Osteocyte (in vitro differentiated cells): ENCODE measurements around the gene MIX23. TPM values are rescaled to one million over a fixed set of nuclear protein-coding genes. Genes with fewer than 3 reads are reported as not detected.

Source experiments
- DNase-seq: peaks from one replicate; pipeline ENCODE4 v3.0.0; 2021; ENCODE audit warnings: mixed read lengths; ENCODE audit not compliant: unreplicated experiment; ENCODE audit errors: extremely low spot score
- H3K27ac Mint-ChIP-seq: one replicate; pipeline ENCODE4 v1.8.0; 2021; ENCODE audit warnings: mild to moderate bottlenecking, mixed read lengths; ENCODE audit not compliant: unreplicated experiment
- H3K27me3 Mint-ChIP-seq: one replicate; pipeline ENCODE4 v1.8.0; 2021; ENCODE audit warnings: mixed read lengths; ENCODE audit not compliant: unreplicated experiment
- H3K36me3 Mint-ChIP-seq: one replicate; pipeline ENCODE4 v1.8.0; 2021; ENCODE audit warnings: mixed read lengths; ENCODE audit not compliant: unreplicated experiment
- H3K4me1 Mint-ChIP-seq: one replicate; pipeline ENCODE4 v1.8.0; 2021; ENCODE audit warnings: mixed read lengths; ENCODE audit not compliant: unreplicated experiment
- H3K4me3 Mint-ChIP-seq: one replicate; pipeline ENCODE4 v1.8.0; 2021; ENCODE audit warnings: mild to moderate bottlenecking, moderate library complexity, mixed read lengths; ENCODE audit not compliant: unreplicated experiment
- H3K9me3 Mint-ChIP-seq: one replicate; pipeline ENCODE4 v1.8.0; 2021; ENCODE audit warnings: mixed read lengths; ENCODE audit not compliant: unreplicated experiment
- CTCF ChIP-seq: fragments of 200-600 bp; sonication (generic); IDR thresholded peaks from 2 replicates; pipeline ENCODE4 v1.5.0; 2021; ENCODE audit warnings: antibody characterized with exemption, mild to moderate bottlenecking, moderate library complexity
- total RNA-seq: library from RNA; stranded (reverse); gene quantifications from 2 replicates; pipeline ENCODE4 v1.2.1, GENCODE V29; 2021

Gene MIX23
- total RNA-seq, 1 donor from 2014 or later = 18.1 TPM

DNA sequence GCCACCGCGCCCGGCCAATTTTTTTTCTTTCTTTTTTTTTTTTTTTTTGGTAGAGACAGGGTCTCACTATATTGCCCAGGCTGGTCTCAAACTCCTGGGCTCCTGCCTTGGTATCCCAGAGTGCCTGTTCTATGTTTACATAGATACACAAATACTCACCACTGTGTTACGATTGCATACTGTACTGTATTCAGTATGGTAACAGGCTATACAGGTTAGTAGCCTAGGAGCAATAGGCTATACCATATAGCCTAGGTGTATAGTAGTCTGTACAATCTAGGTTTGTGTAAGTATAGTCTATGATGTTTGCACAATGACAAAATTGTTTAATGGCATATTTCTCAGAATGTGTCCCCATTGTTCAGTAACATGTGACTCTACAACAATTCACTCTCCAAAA lies 31.4 kb downstream of the MIX23 start:
- Mint-ChIP-seq H3K4me1 (no peaks in the 10 kb centered on the region), H3K9me3 (peaks cover 10% of the 10 kb centered on the region), H3K27me3 (no peaks in the 10 kb centered on the region), H3K36me3 (no peaks in the 10 kb centered on the region), H3K27ac (no peak overlapping the region), H3K4me3 (no peak overlapping the region)
- no peak for TF ChIP-seq CTCF
- no peak for DNase-seq

GRCh38 chr3:122350814-122351418 lies 32.1 kb downstream of the MIX23 start:
- DNase-seq = no peak

GRCh38 chr3:122349171-122349570 lies 33.9 kb downstream of the MIX23 start:
- DNase-seq = no peak
- Mint-ChIP-seq H3K36me3 (no peaks in the 10 kb centered on the region), H3K27ac (no peak overlapping the region), H3K9me3 (peaks cover 10% of the 10 kb centered on the region), H3K4me1 (no peaks in the 10 kb centered on the region), H3K27me3 (peaks cover 3% of the 10 kb centered on the region), H3K4me3 (no peak overlapping the region)
- no peak for TF ChIP-seq CTCF

More at GRCh38 chr3:122350814-122351418, 32.1 kb downstream of the MIX23 start:
- H3K36me3 Mint-ChIP-seq = no peaks in the 10 kb centered on the region
- H3K4me1 Mint-ChIP-seq = no peaks in the 10 kb centered on the region
- H3K27me3 Mint-ChIP-seq = no peaks in the 10 kb centered on the region
- no peak overlapping the region for H3K4me3 Mint-ChIP-seq
- peaks cover 10% of the 10 kb centered on the region for H3K9me3 Mint-ChIP-seq
- TF ChIP-seq CTCF = no peak
- no peak overlapping the region for H3K27ac Mint-ChIP-seq

DNA sequence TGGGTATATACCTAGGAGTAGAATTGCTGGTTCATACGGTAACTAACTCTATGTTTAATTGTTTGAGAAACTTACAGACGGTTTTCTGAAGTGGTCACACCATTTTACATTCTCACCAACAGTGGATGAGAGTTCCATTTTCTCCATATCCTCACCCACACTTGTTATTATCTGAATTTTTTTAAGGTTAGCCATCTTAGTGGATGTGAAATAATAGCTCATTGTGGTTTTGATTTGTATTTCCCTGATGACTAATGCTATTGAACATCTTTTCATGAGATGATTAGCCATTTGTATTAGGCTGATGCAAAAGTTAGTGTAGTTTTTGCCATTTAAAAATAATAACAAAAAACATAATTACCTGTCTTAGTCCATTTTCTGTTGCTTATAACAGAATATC lies 39.4 kb downstream of the MIX23 start:
- no peak for TF ChIP-seq CTCF
- H3K4me1 Mint-ChIP-seq = no peaks in the 10 kb centered on the region
- H3K27me3 Mint-ChIP-seq = peaks cover 9% of the 10 kb centered on the region
- H3K4me3 Mint-ChIP-seq = no peak overlapping the region
- H3K27ac Mint-ChIP-seq = no peak overlapping the region
- peaks cover 17% of the 10 kb centered on the region for H3K9me3 Mint-ChIP-seq
- DNase-seq = no peak
- no peaks in the 10 kb centered on the region for H3K36me3 Mint-ChIP-seq

GRCh38 chr3:122342803-122343202 lies 40.2 kb downstream of the MIX23 start:
- Mint-ChIP-seq H3K27me3 (peaks cover 11% of the 10 kb centered on the region), H3K27ac (no peak overlapping the region), H3K36me3 (no peaks in the 10 kb centered on the region), H3K9me3 (peaks cover 14% of the 10 kb centered on the region), H3K4me1 (no peaks in the 10 kb centered on the region), H3K4me3 (no peak overlapping the region)
- TF ChIP-seq CTCF = no peak
- no peak for DNase-seq
